Sigmoid colon (tissue), 3 donors: Measurements from ENCODE around the gene MROH2A.

Experiments used
- CTCF ChIP-seq, 4 experiments: fragments of 450-650 bp in 3 of 4; fragments of 200-600 bp in 1 of 4; IDR thresholded peaks; one replicate each; pipeline ENCODE4 v1.5.1; 2016 to 2019; ENCODE audit warnings: antibody characterized with exemption in 4 of 4, mild to moderate bottlenecking in 3 of 4, moderate library complexity in 2 of 4
- POLR2A ChIP-seq, 2 donors: fragments of 450-650 bp; IDR thresholded peaks; one replicate each; pipeline ENCODE4 v1.6.1; 2016; ENCODE audit warnings: antibody characterized with exemption in 2 of 2, mild to moderate bottlenecking in 2 of 2, moderate library complexity in 2 of 2

DNA sequence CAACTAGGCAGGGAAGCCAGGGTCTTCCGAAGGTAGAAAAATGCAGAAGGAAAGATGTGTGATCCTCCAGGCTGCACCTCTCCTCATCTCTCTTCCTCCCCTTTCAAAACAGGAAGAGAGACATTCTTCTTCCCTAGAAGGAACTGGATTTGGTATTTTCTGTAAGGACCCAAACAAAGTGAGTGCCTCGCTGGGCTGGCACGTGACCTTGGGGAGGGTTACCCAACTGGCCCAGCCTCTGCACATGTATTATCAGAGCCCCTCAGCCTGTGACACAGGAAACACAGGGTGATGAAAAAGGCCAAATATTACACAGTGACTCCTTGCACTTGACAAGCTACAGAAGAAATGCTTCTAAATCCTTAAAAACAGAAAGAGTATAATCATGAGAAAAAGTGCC is 73.9 kb downstream of the MROH2A start:
- TF ChIP-seq CTCF (IDR thresholded peaks at IDR 0.05) (no peak), POLR2A (IDR thresholded peaks at IDR 0.05) (no peak)
